AG09309 (cell line): ENCODE data around the gene PDE6G.

Experiments
- DNase-seq: peaks from one replicate; pipeline ENCODE4 v3.0.0-alpha.2; 2010; ENCODE audit warnings: low read depth
- H3K4me3 ChIP-seq: 2 replicates; pipeline ENCODE4 v1.5.1; 2011; ENCODE audit warnings: mild to moderate bottlenecking, low read depth, low read length, moderate library complexity; ENCODE audit not compliant: control insufficient read depth
- CTCF ChIP-seq: IDR thresholded peaks from 2 replicates; pipeline ENCODE4 v1.5.1; 2011; ENCODE audit warnings: mild to moderate bottlenecking, low read depth, low read length, inconsistent platforms; ENCODE audit not compliant: insufficient read depth, control insufficient read depth; ENCODE audit errors: missing control alignments

Gene PDE6G

GRCh38 chr17:81646869-81647600 lies 9.3 kb downstream of the PDE6G start:
- no peak overlapping the region for H3K4me3 ChIP-seq
- no peak for DNase-seq
- TF ChIP-seq CTCF: no peak

GRCh38 chr17:81644976-81645952 lies 11.1 kb downstream of the PDE6G start:
- no peak for TF ChIP-seq CTCF
- DNase-seq: no peak

GRCh38 chr17:81644496-81644895 lies 11.8 kb downstream of the PDE6G start:
- H3K4me3 ChIP-seq: no peak overlapping the region
- no peak for DNase-seq
- TF ChIP-seq CTCF: no peak

More at GRCh38 chr17:81644976-81645952, 11.1 kb downstream of the PDE6G start:
- H3K4me3 ChIP-seq: no peak overlapping the region

- peak; percentile 23 for DNase-seq
- peak overlapping the region; percentile 2; the same call in 1 of the 2 replicates for H3K4me3 ChIP-seq
Measured at GRCh38 chr17:81641825-81642489, 14.4 kb downstream of the PDE6G start.

GRCh38 chr17:81640011-81640410 lies 16.3 kb downstream of the PDE6G start:
- no peak for DNase-seq
- TF ChIP-seq CTCF: no peak
- H3K4me3 ChIP-seq: no peak overlapping the region

More at GRCh38 chr17:81641825-81642489, 14.4 kb downstream of the PDE6G start:
- TF ChIP-seq CTCF: no peak

GRCh38 chr17:81638683-81639082 lies 17.7 kb downstream of the PDE6G start:
- no peak for TF ChIP-seq CTCF
- no peak overlapping the region for H3K4me3 ChIP-seq
- no peak for DNase-seq
